Duodenal mucosa (tissue), 2 donors: ENCODE measurements around the gene EPSTI1.
"Not testable (repeated sequence)": the region's sequence is repeated elsewhere in the genome, so short reads cannot be mapped to it uniquely, and the experiment has no call there.

Experiments
- H3K27ac ChIP-seq: one replicate; pipeline ENCODE4 v1.7.0; 2013; ENCODE audit warnings: low read depth, low read length
- H3K27me3 ChIP-seq, 2 donors: one replicate each; pipeline ENCODE4 v1.7.0; 2013; ENCODE audit warnings: low read length in 2 of 2, control low read depth in 1 of 2; ENCODE audit not compliant: insufficient read depth in 2 of 2, control insufficient read depth in 1 of 2
- H3K36me3 ChIP-seq, 2 donors: one replicate each; pipeline ENCODE4 v1.7.0; 2013; ENCODE audit warnings: low read length in 2 of 2, control low read depth in 1 of 2; ENCODE audit not compliant: insufficient read depth in 2 of 2, control insufficient read depth in 1 of 2
- H3K4me1 ChIP-seq, 2 donors: one replicate each; pipeline ENCODE4 v1.7.0; 2013; ENCODE audit warnings: low read length in 2 of 2, control low read depth in 1 of 2; ENCODE audit not compliant: insufficient read depth in 2 of 2, control insufficient read depth in 1 of 2
- H3K4me3 ChIP-seq, 2 donors: one replicate each; pipeline ENCODE4 v1.7.0; 2013; ENCODE audit warnings: low read length in 2 of 2, low read depth in 1 of 2
- H3K9ac ChIP-seq, 2 donors: one replicate each; pipeline ENCODE4 v1.7.0; 2013; ENCODE audit warnings: low read length in 2 of 2, low read depth in 1 of 2
- H3K9me3 ChIP-seq, 2 donors: one replicate each; pipeline ENCODE4 v1.7.0; 2013; ENCODE audit warnings: low read length in 2 of 2, control low read depth in 1 of 2; ENCODE audit not compliant: control insufficient read depth in 1 of 2

Gene EPSTI1

GRCh38 chr13:42991233-42991897, 676 bp downstream of the EPSTI1 start:
- peaks cover 16 to 29% of the 10 kb centered on the region in 2 donors for H3K4me1 ChIP-seq
- peak overlapping the region; percentile 65 to 88 for H3K9ac ChIP-seq
- H3K9me3 ChIP-seq, H3K36me3 ChIP-seq, H3K27me3 ChIP-seq: not testable (repeated sequence)
- peak overlapping the region; percentile 91 for H3K27ac ChIP-seq
- H3K4me3 ChIP-seq: peak overlapping the region; percentile 84 to 88

GRCh38 chr13:42990291-42991232, 1.5 kb downstream of the EPSTI1 start:
- no peaks in the 10 kb centered on the region for H3K27me3 ChIP-seq
- no peaks in the 10 kb centered on the region for H3K9me3 ChIP-seq
- H3K27ac ChIP-seq: peak overlapping the region; percentile 20
- H3K4me3 ChIP-seq: peak overlapping the region; percentile 84 to 88
- no peaks in the 10 kb centered on the region for H3K36me3 ChIP-seq
- peaks cover 16 to 37% of the 10 kb centered on the region in 2 donors for H3K4me1 ChIP-seq
- H3K9ac ChIP-seq: peak overlapping the region; percentile 34 to 88

- peak overlapping the region in 1 of 2 donors; percentile 7 for H3K9ac ChIP-seq
- H3K9me3 ChIP-seq: no peaks in the 10 kb centered on the region
- H3K4me3 ChIP-seq: peak overlapping the region; percentile 9 to 49
- peak overlapping the region; percentile 81 for H3K27ac ChIP-seq
- peaks cover 23 to 41% of the 10 kb centered on the region in 2 donors for H3K4me1 ChIP-seq
- H3K27me3 ChIP-seq: no peaks in the 10 kb centered on the region
- H3K36me3 ChIP-seq: no peaks in the 10 kb centered on the region
These were observed 5.9 kb downstream of the EPSTI1 start for GRCh38 chr13:42986176-42986574.

GRCh38 chr13:42985312-42986175, 6.5 kb downstream of the EPSTI1 start:
- Histone ChIP-seq H3K27ac (peak overlapping the region; percentile 81), H3K4me3 (peak overlapping the region; percentile 9 to 49), H3K36me3 (no peaks in the 10 kb centered on the region), H3K9me3 (no peaks in the 10 kb centered on the region), H3K4me1 (peaks cover 18 to 34% of the 10 kb centered on the region in 2 donors), H3K9ac (peak overlapping the region; percentile 4 to 7), H3K27me3 (no peaks in the 10 kb centered on the region)

- Histone ChIP-seq H3K27ac (no peak overlapping the region), H3K4me1 (peaks cover 10 to 26% of the 10 kb centered on the region in 2 donors), H3K9ac (no peak overlapping the region), H3K27me3 (no peaks in the 10 kb centered on the region), H3K4me3 (peak overlapping the region in 1 of 2 donors; percentile 23), H3K36me3 (no peaks in the 10 kb centered on the region), H3K9me3 (no peaks in the 10 kb centered on the region)
These were observed 7.3 kb downstream of the EPSTI1 start for GRCh38 chr13:42984691-42985090.

- Histone ChIP-seq H3K4me1 (peaks cover 10 to 24% of the 10 kb centered on the region in 2 donors), H3K36me3 (no peaks in the 10 kb centered on the region), H3K27ac (no peak overlapping the region), H3K27me3 (no peaks in the 10 kb centered on the region), H3K9ac (no peak overlapping the region), H3K9me3 (no peaks in the 10 kb centered on the region), H3K4me3 (no peak overlapping the region)
These were observed 8.0 kb downstream of the EPSTI1 start for GRCh38 chr13:42984026-42984425.

GRCh38 chr13:42981853-42982252, 10.2 kb downstream of the EPSTI1 start:
- Histone ChIP-seq H3K27ac (no peak overlapping the region), H3K36me3 (peaks cover 0 to 4% of the 10 kb centered on the region in 2 donors), H3K4me3 (no peak overlapping the region), H3K4me1 (peaks cover 10 to 23% of the 10 kb centered on the region in 2 donors), H3K9ac (no peak overlapping the region), H3K9me3 (peaks cover 0 to 3% of the 10 kb centered on the region in 2 donors), H3K27me3 (no peaks in the 10 kb centered on the region)

GRCh38 chr13:42981317-42981716, 10.7 kb downstream of the EPSTI1 start:
- Histone ChIP-seq H3K4me1 (peaks cover 10 to 23% of the 10 kb centered on the region in 2 donors), H3K4me3 (no peak overlapping the region), H3K9me3 (peaks cover 0 to 3% of the 10 kb centered on the region in 2 donors), H3K27ac (no peak overlapping the region), H3K27me3 (no peaks in the 10 kb centered on the region), H3K9ac (no peak overlapping the region), H3K36me3 (peaks cover 0 to 4% of the 10 kb centered on the region in 2 donors)

GRCh38 chr13:42977219-42977659, 14.8 kb downstream of the EPSTI1 start:
- Histone ChIP-seq H3K27me3 (no peaks in the 10 kb centered on the region), H3K4me3 (no peak overlapping the region), H3K9ac (no peak overlapping the region), H3K36me3 (peaks cover 0 to 4% of the 10 kb centered on the region in 2 donors), H3K4me1 (no peaks in the 10 kb centered on the region), H3K9me3 (peaks cover 0 to 3% of the 10 kb centered on the region in 2 donors), H3K27ac (no peak overlapping the region)
